H1 (cell line): ENCODE data around the gene MUC2. TPM values are rescaled to one million over a fixed set of nuclear protein-coding genes. Genes with fewer than 3 reads are reported as not detected.

ENCODE experiments used
- CTCF ChIA-PET: fragments of 300-600 bp; sonication (Branson Sonifier 250); formaldehyde crosslinking; loops from one replicate; lab custom pipeline; 2021; ENCODE audit not compliant: partially characterized antibody; lab: Charles Lee
- POLR2A ChIA-PET: fragments of 300-600 bp; sonication (Branson Sonifier 250); formaldehyde crosslinking; loops from one replicate; lab custom pipeline; 2021; ENCODE audit warnings: inconsistent platforms; ENCODE audit not compliant: partially characterized antibody; lab: Charles Lee
- DNase-seq, 2 experiments: peaks; one replicate each; pipeline versions ENCODE4 v3.0.0 to v3.0.0-alpha.2; 2010 to 2022; ENCODE audit warnings: low spot score in 2 of 2, low read depth in 1 of 2, mixed read lengths in 1 of 2
- FAIRE-seq: peaks from 2 replicates; lab custom pipeline; 2011; peaks lifted over from hg19 to GRCh38; lab: Jason Lieb, UNC
- H2AFZ ChIP-seq: 2 replicates; pipeline ENCODE4 v1.8.1; 2012; ENCODE audit warnings: low read length, inconsistent platforms
- H2AK5ac ChIP-seq: 2 replicates; pipeline ENCODE4 v1.6.1; 2013; ENCODE audit warnings: low read depth, low read length
- H2BK120ac ChIP-seq: replicated peaks from 2 replicates; pipeline ENCODE3; 2013; ENCODE audit warnings: low read depth, low read length, inconsistent platforms
- H2BK12ac ChIP-seq: 2 replicates; pipeline ENCODE4 v1.6.1; 2013; ENCODE audit warnings: low read depth, low read length
- H2BK15ac ChIP-seq: 2 replicates; pipeline ENCODE4 v1.6.1; 2013; ENCODE audit warnings: low read length
- H2BK20ac ChIP-seq: 2 replicates; pipeline ENCODE4 v1.6.1; 2013; ENCODE audit warnings: low read length
- H2BK5ac ChIP-seq: 2 replicates; pipeline ENCODE4 v1.6.1; 2013; ENCODE audit warnings: low read depth, low read length
- H3K14ac ChIP-seq: 2 replicates; pipeline ENCODE4 v1.6.1; 2013; ENCODE audit warnings: inconsistent platforms; ENCODE audit not compliant: insufficient read length
- H3K18ac ChIP-seq: 2 replicates; pipeline ENCODE4 v1.6.1; 2013; ENCODE audit warnings: low read length; ENCODE audit errors: extremely low read depth
- H3K23ac ChIP-seq: 2 replicates; pipeline ENCODE4 v1.6.1; 2013; ENCODE audit warnings: inconsistent platforms; ENCODE audit not compliant: insufficient read length
- H3K23me2 ChIP-seq: 2 replicates; pipeline ENCODE4 v1.6.1; 2013; ENCODE audit warnings: low read depth, low read length
- H3K27ac ChIP-seq: 2 replicates; pipeline ENCODE4 v1.6.1; 2011; ENCODE audit warnings: low read depth, low read length, inconsistent platforms
- H3K27me3 ChIP-seq, 4 experiments: replicated peaks in 1 of 4; 1 replicate in 1 of 4; 2 replicates in 3 of 4; pipeline versions ENCODE4 v1.6.1 to v1.8.1; 2011 to 2013; ENCODE audit warnings: low read length in 3 of 4, mild to moderate bottlenecking in 3 of 4, inconsistent platforms in 2 of 4, mixed read lengths in 2 of 4, moderate library complexity in 1 of 4; ENCODE audit not compliant: control insufficient read depth in 3 of 4, insufficient read depth in 3 of 4; ENCODE audit errors: extremely low read depth in 1 of 4
- H3K36me3 ChIP-seq, 4 experiments: 2 replicates each; pipeline versions ENCODE4 v1.6.1 to v1.8.1; 2011 to 2013; ENCODE audit warnings: mild to moderate bottlenecking in 4 of 4, low read length in 3 of 4, moderate library complexity in 2 of 4, control low read depth in 1 of 4, inconsistent platforms in 1 of 4; ENCODE audit not compliant: insufficient read depth in 4 of 4, control insufficient read depth in 2 of 4
- H3K4ac ChIP-seq: replicated peaks from 2 replicates; pipeline ENCODE3; 2013; ENCODE audit warnings: low read length, low read depth, mixed read lengths, inconsistent platforms; ENCODE audit not compliant: insufficient read length
- H3K4me1 ChIP-seq, 4 experiments: replicated peaks in 1 of 4; 1 replicate in 1 of 4; 2 replicates in 3 of 4; pipeline versions ENCODE4 v1.6.1 to v1.8.1; 2011 to 2013; ENCODE audit warnings: low read length in 3 of 4, inconsistent platforms in 2 of 4, mixed read lengths in 1 of 4; ENCODE audit not compliant: insufficient read depth in 4 of 4, control insufficient read depth in 3 of 4
- H3K4me2 ChIP-seq, 2 experiments: 2 replicates each; pipeline versions ENCODE4 v1.6.1 to v1.8.1; 2011 to 2013; ENCODE audit warnings: low read depth in 2 of 2, low read length in 2 of 2, control low read depth in 1 of 2, inconsistent platforms in 1 of 2, mild to moderate bottlenecking in 1 of 2; ENCODE audit not compliant: insufficient read depth in 1 of 2
- H3K4me3 ChIP-seq, 4 experiments: fragments of 200-600, 300-600 bp in 1 of 4; sonication (generic), shearing (Covaris generic), sonication (Bioruptor Twin) in 1 of 4; 2 replicates each; pipeline versions ENCODE4 v1.5.1 to v1.8.1; 2011 to 2016; ENCODE audit warnings: low read length in 4 of 4, low read depth in 3 of 4, control low read depth in 2 of 4, inconsistent platforms in 2 of 4, mild to moderate bottlenecking in 2 of 4, mixed read lengths in 1 of 4, moderate library complexity in 1 of 4; ENCODE audit not compliant: insufficient read depth in 2 of 4; ENCODE audit errors: extremely low read depth in 1 of 4
- H3K56ac ChIP-seq: replicated peaks from 2 replicates; pipeline ENCODE3; 2013; ENCODE audit warnings: low read depth, mild to moderate bottlenecking, mixed read lengths, low read length, inconsistent platforms; ENCODE audit not compliant: insufficient read length
- H3K79me1 ChIP-seq: 2 replicates; pipeline ENCODE4 v1.6.1; 2013; ENCODE audit warnings: low read depth, low read length, control low read depth
- H3K79me2 ChIP-seq, 2 experiments: 2 replicates each; pipeline versions ENCODE4 v1.6.1 to v1.8.1; 2012 to 2013; ENCODE audit warnings: low read length in 2 of 2, mild to moderate bottlenecking in 2 of 2, inconsistent platforms in 1 of 2; ENCODE audit not compliant: insufficient read depth in 2 of 2, control insufficient read depth in 1 of 2
- H3K9ac ChIP-seq, 4 experiments: replicated peaks in 1 of 4; 1 replicate in 1 of 4; 2 replicates in 3 of 4; pipeline versions ENCODE4 v1.6.1 to v1.8.1; 2011 to 2013; ENCODE audit warnings: low read depth in 3 of 4, low read length in 3 of 4, control low read depth in 2 of 4, mild to moderate bottlenecking in 2 of 4, moderate library complexity in 2 of 4, inconsistent platforms in 1 of 4; ENCODE audit errors: extremely low read depth in 1 of 4
- H3K9me3 ChIP-seq, 2 experiments: 2 replicates each; pipeline versions ENCODE4 v1.6.1 to v1.8.1; 2012 to 2013; ENCODE audit warnings: mild to moderate bottlenecking in 2 of 2, moderate library complexity in 2 of 2, control low read depth in 1 of 2, inconsistent platforms in 1 of 2, low read depth in 1 of 2, low read length in 1 of 2, mixed read lengths in 1 of 2; ENCODE audit not compliant: insufficient read depth in 2 of 2
- H4K20me1 ChIP-seq, 2 experiments: replicated peaks in 1 of 2; 2 replicates each; pipeline versions ENCODE3 to v1.8.1; 2011 to 2013; ENCODE audit warnings: inconsistent platforms in 2 of 2, low read length in 2 of 2, mild to moderate bottlenecking in 1 of 2; ENCODE audit not compliant: insufficient read depth in 2 of 2, control insufficient read depth in 1 of 2
- H4K5ac ChIP-seq: 2 replicates; pipeline ENCODE4 v1.6.1; 2013; ENCODE audit warnings: low read length, low read depth, mixed read lengths, inconsistent platforms; ENCODE audit not compliant: insufficient read length
- H4K8ac ChIP-seq: 2 replicates; pipeline ENCODE4 v1.8.0; 2013; ENCODE audit warnings: mild to moderate bottlenecking, moderate library complexity, low read length, inconsistent platforms; ENCODE audit not compliant: insufficient read depth; ENCODE audit errors: extremely low read depth
- H4K91ac ChIP-seq: replicated peaks from 2 replicates; pipeline ENCODE3; 2013; ENCODE audit warnings: low read length, mixed read lengths, inconsistent platforms; ENCODE audit not compliant: insufficient read length
- ASH2L ChIP-seq: fragments of 200-600, 300-600 bp; sonication (generic); IDR thresholded peaks from one replicate; pipeline ENCODE4 v1.7.1; 2017; ENCODE audit warnings: low read length
- ATF2 ChIP-seq: IDR thresholded peaks from 2 replicates; pipeline ENCODE4 v1.6.1; 2012; ENCODE audit warnings: low read length, inconsistent platforms
- BRCA1 ChIP-seq: IDR thresholded peaks from 2 replicates; pipeline ENCODE4 v1.6.1; 2012; ENCODE audit warnings: low read depth, low read length, improper control_type of control experiment
- CBX8 ChIP-seq: fragments of 300-800, 300-1000 bp; sonication (generic); IDR thresholded peaks from 2 replicates; pipeline ENCODE4 v1.7.1; 2016; ENCODE audit warnings: low read depth, low read length, borderline replicate concordance
- CHD1 ChIP-seq: IDR thresholded peaks from 2 replicates; pipeline ENCODE4 v1.6.1; 2012; ENCODE audit warnings: low read depth, low read length, improper control_type of control experiment
- CREB1 ChIP-seq: IDR thresholded peaks from 2 replicates; pipeline ENCODE4 v1.6.1; 2012; ENCODE audit warnings: inconsistent platforms
- FOSL1 ChIP-seq: IDR thresholded peaks from 2 replicates; pipeline ENCODE4 v1.6.1; 2011; ENCODE audit warnings: mild to moderate bottlenecking, low read depth, low read length, moderate library complexity; ENCODE audit not compliant: insufficient read depth
- KDM1A ChIP-seq: fragments of 200-600, 300-600 bp; sonication (generic); IDR thresholded peaks from 2 replicates; pipeline ENCODE4 v1.7.1; 2016; ENCODE audit warnings: mild to moderate bottlenecking, low read length, borderline replicate concordance
- KDM5A ChIP-seq: fragments of 200-600 bp; IDR thresholded peaks from 2 replicates; pipeline ENCODE4 v1.7.1; 2012; ENCODE audit warnings: mild to moderate bottlenecking, low read length, inconsistent platforms, mixed read lengths
- POLR2A ChIP-seq, 2 experiments: IDR thresholded peaks; 1 replicate in 1 of 2; 2 replicates in 1 of 2; pipeline ENCODE4 v1.6.1; 2011; ENCODE audit warnings: low read depth in 2 of 2, low read length in 2 of 2, mild to moderate bottlenecking in 2 of 2; ENCODE audit errors: control extremely low read depth in 1 of 2
- RFX5 ChIP-seq: IDR thresholded peaks from 2 replicates; pipeline ENCODE4 v1.6.1; 2011; ENCODE audit warnings: low read depth, low read length, improper control_type of control experiment, borderline replicate concordance
- SAP30 ChIP-seq: fragments of 300-600 bp; sonication (generic); IDR thresholded peaks from 2 replicates; pipeline ENCODE4 v1.7.1; 2012; ENCODE audit warnings: low read length, moderate library complexity, mild to moderate bottlenecking, inconsistent platforms; ENCODE audit not compliant: insufficient read depth, insufficient replicate concordance
- SP1 ChIP-seq: IDR thresholded peaks from 2 replicates; pipeline ENCODE4 v1.6.1; 2011; ENCODE audit warnings: low read depth, low read length
- TEAD4 ChIP-seq: IDR thresholded peaks from 2 replicates; pipeline ENCODE4 v1.6.1; 2012; ENCODE audit warnings: low read depth, low read length, inconsistent platforms, mixed read lengths
- YY1 ChIP-seq: IDR thresholded peaks from 2 replicates; pipeline ENCODE4 v1.6.1; 2011; ENCODE audit warnings: low read depth, mild to moderate bottlenecking, low read length
- WGBS, 2 experiments: shearing (Covaris generic) in 1 of 2; methylation state at CpG; one replicate each; pipeline versions ENCODE4 v1.1.6 to v1.1.7; 2013 to 2015; ENCODE audit warnings: low lambda C conversion rate in 2 of 2, mixed read lengths in 2 of 2, inconsistent platforms in 1 of 2, low coverage in 1 of 2, missing lambda C conversion rate in 1 of 2; ENCODE audit not compliant: insufficient replicate concordance in 2 of 2, insufficient coverage in 1 of 2, insufficient read length in 1 of 2; ENCODE audit errors: extremely low coverage in 1 of 2, missing lambda C conversion rate in 1 of 2; 5-methylcytosine and 5-hydroxymethylcytosine counted together
- polyA plus RNA-seq, 7 experiments: library from polyadenylated mRNA; depleted of rRNA in 3 of 7; stranded (reverse) in 5 of 7; unstranded in 2 of 7; fragments of >200 nt in 5 of 7; fragments of 200-250 nt in 2 of 7; gene quantifications; 1 replicate in 5 of 7; 2 replicates in 1 of 7; 4 replicates in 1 of 7; pipeline versions ENCODE4 v1.2.1 to v1.2.3, GENCODE V29; 2011 to 2013; ENCODE audit warnings: missing spikeins in 2 of 7, mixed read lengths in 2 of 7
- total RNA-seq: library from RNA; stranded (reverse); fragmentation: NEBNext Ultra II Directional; extraction: Animal tissue kit (Norgen Biotek cat#: 25700); gene quantifications from 2 replicates; pipeline ENCODE4 v1.2.1, GENCODE V29; 2021

Gene MUC2
- total and polyA plus RNA-seq, 2 of the 8 experiments (the other 6 are each of a cell fraction or from before 2014, with no cell fraction given), result not detected

- no peak overlapping the region for H2AFZ ChIP-seq
- 92% methylated on average over 7 of the region's 7 CpGs; no CpG with 5 or more reads in 1 of the 2 experiments for WGBS, 2 experiments
- CTCF ChIA-PET, result interaction anchor here (1.1 kb wide), 1 partner anchor 12 kb away, joined by 3 read pairs; no protein-coding TSS in a partner anchor
- H3K56ac ChIP-seq, result no peak overlapping the region
- H3K9ac ChIP-seq, result no peak overlapping the region
- H2BK120ac ChIP-seq, result no peak overlapping the region
- DNase-seq (no peak), FAIRE-seq (no peak)
- H3K18ac ChIP-seq, result no peak overlapping the region
- H4K8ac ChIP-seq, result no peak overlapping the region
- H3K23ac ChIP-seq, result no peak overlapping the region
- H3K79me1 ChIP-seq, result no peaks in the 10 kb centered on the region
- no peaks in the 10 kb centered on the region for H3K79me2 ChIP-seq
- H2AK5ac ChIP-seq, result no peak overlapping the region
- peaks cover 10% of the 10 kb centered on the region; the same call in 1 of the 2 replicates for H3K23me2 ChIP-seq
- H2BK20ac ChIP-seq, result no peak overlapping the region
- H4K20me1 ChIP-seq, result no peaks in the 10 kb centered on the region
- H2BK5ac ChIP-seq, result no peak overlapping the region
- POLR2A ChIA-PET, result no interaction called here
- H3K14ac ChIP-seq, result no peak overlapping the region
- no peak overlapping the region for H2BK15ac ChIP-seq
- no peaks in the 10 kb centered on the region for H3K27me3 ChIP-seq
- H2BK12ac ChIP-seq, result no peak overlapping the region
- H3K4me2 ChIP-seq, result no peak overlapping the region
- no peaks in the 10 kb centered on the region for H3K36me3 ChIP-seq
- H3K27ac ChIP-seq, result no peak overlapping the region
- no peaks in the 10 kb centered on the region for H3K4me1 ChIP-seq
- no peak overlapping the region for H3K4me3 ChIP-seq
- no peak overlapping the region for H4K5ac ChIP-seq
- no peak overlapping the region for H4K91ac ChIP-seq
- H3K9me3 ChIP-seq, result peaks cover 14 to 67% of the 10 kb centered on the region in 2 experiments
- H3K4ac ChIP-seq, result no peak overlapping the region
- TF ChIP-seq KDM1A, result no peak
- no peak for TF ChIP-seq RFX5
- no peak for TF ChIP-seq CBX8
- TF ChIP-seq CREB1, result no peak
- TF ChIP-seq YY1, result no peak
- no peak for TF ChIP-seq SAP30
- no peak for TF ChIP-seq ATF2
- TF ChIP-seq KDM5A, result no peak
- TF ChIP-seq FOSL1, result no peak
- no peak for TF ChIP-seq TEAD4
- no peak for TF ChIP-seq SP1
- TF ChIP-seq POLR2A (IDR thresholded peaks at IDR 0.05; ENCODE audit: control extremely low read depth in 1 of 2, low read depth in 2 of 2, low read length in 2 of 2), result no peak
- TF ChIP-seq ASH2L, result no peak
- TF ChIP-seq CHD1, result no peak
- TF ChIP-seq BRCA1, result no peak
These were observed 48.0 kb downstream of the MUC2 start for GRCh38 chr11:1122664-1123002.
